Measurements from ENCODE around the gene PLEKHA4. TPM values are rescaled to one million over a fixed set of nuclear protein-coding genes. Genes with fewer than 3 reads are reported as not detected.

Gene PLEKHA4
- total and polyA plus RNA-seq, 9 of the 15 experiments (the other 6 are each of a cell fraction or from before 2014, with no cell fraction given), result 0.07 to 30.8 (median 11.4) TPM

DNA sequence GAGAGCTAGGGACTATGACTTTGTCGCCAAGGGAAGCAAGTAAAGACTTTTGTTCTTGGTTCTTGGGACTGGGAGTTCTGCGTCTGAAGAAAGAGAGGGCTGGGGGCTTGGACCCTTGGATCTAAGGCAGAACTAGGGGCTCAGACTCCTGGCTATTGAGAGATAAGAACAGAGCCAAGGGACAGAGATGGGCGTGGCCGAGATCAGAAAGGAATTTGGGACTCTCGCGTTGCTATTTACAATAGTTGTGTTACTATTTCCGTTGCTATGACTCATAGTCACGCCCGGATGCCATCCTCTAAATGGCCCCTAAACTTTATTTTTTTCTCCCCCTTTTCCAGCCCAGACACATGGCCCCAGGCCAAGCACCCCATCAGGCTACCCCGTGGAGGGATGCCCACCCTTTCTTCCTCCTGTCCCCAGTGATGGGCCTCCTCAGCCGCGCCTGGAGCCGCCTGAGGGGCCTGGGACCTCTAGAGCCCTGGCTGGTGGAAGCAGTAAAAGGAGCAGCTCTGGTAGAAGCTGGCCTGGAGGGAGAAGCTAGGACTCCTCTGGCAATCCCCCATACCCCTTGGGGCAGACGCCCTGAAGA lies 4.6 kb upstream of the PLEKHA4 start (continued):
- TF ChIP-seq JUND (IDR thresholded peaks at IDR 0.05; ENCODE audit: borderline replicate concordance, low read depth, low read length) (peak; percentile 97), JUND (tag; IDR thresholded peaks at IDR 0.05; ENCODE audit: borderline replicate concordance, low read depth, low read length) (peak; percentile 90; the same call in 2 of the 3 replicates), NFXL1 (CRISPR knock-in tag; IDR thresholded peaks at IDR 0.05) (no peak), MEF2D (tag; conservative IDR thresholded peaks at IDR 0.05; ENCODE audit: low read depth) (peak; percentile 70; the same call in 1 of the 2 replicates), XRCC3 (IDR thresholded peaks at IDR 0.05) (no peak), KHSRP (IDR thresholded peaks at IDR 0.05) (no peak), NFIC (IDR thresholded peaks at IDR 0.05) (no peak), ESRRA (IDR thresholded peaks at IDR 0.05; ENCODE audit: borderline replicate concordance, low read depth) (no peak), ATF7 (IDR thresholded peaks at IDR 0.05) (no peak), BACH1 (tag; IDR thresholded peaks at IDR 0.05) (no peak), ZNF124 (CRISPR knock-in tag; IDR thresholded peaks at IDR 0.05) (no peak), JUN (IDR thresholded peaks at IDR 0.05; ENCODE audit: borderline replicate concordance, low read depth, low read length) (peak; percentile 83), JUN (CRISPR knock-in tag; IDR thresholded peaks at IDR 0.05; ENCODE audit: borderline replicate concordance) (peak; percentile 55; the same call in 1 of the 2 replicates), HIVEP1 (CRISPR knock-in tag; IDR thresholded peaks at IDR 0.05) (no peak), CBX2 (IDR thresholded peaks at IDR 0.05; ENCODE audit: insufficient read depth, low read length, poor library complexity, severe bottlenecking) (no peak), SRSF1 (IDR thresholded peaks at IDR 0.05; ENCODE audit: low read depth, low read length) (no peak), ZNF146 (CRISPR knock-in tag; IDR thresholded peaks at IDR 0.05; ENCODE audit: unreplicated experiment) (no peak), TAF7 (tag; IDR thresholded peaks at IDR 0.05) (0 out of 2 replicates have a peak, but pooled peaks have one; percentile 1), ZNF668 (CRISPR knock-in tag; IDR thresholded peaks at IDR 0.05) (no peak), CCAR2 (IDR thresholded peaks at IDR 0.05; ENCODE audit: low read depth, low read length) (no peak), MECOM (CRISPR knock-in tag; IDR thresholded peaks at IDR 0.05) (no peak)
- TF ChIP-seq, protein P1, sequence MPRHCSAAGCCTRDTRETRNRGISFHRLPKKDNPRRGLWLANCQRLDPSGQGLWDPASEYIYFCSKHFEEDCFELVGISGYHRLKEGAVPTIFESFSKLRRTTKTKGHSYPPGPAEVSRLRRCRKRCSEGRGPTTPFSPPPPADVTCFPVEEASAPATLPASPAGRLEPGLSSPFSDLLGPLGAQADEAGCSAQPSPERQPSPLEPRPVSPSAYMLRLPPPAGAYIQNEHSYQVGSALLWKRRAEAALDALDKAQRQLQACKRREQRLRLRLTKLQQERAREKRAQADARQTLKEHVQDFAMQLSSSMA (CRISPR knock-in tag; IDR thresholded peaks at IDR 0.05), result no peak; the same call in 1 of the 2 replicates
- TF ChIP-seq, protein P2, sequence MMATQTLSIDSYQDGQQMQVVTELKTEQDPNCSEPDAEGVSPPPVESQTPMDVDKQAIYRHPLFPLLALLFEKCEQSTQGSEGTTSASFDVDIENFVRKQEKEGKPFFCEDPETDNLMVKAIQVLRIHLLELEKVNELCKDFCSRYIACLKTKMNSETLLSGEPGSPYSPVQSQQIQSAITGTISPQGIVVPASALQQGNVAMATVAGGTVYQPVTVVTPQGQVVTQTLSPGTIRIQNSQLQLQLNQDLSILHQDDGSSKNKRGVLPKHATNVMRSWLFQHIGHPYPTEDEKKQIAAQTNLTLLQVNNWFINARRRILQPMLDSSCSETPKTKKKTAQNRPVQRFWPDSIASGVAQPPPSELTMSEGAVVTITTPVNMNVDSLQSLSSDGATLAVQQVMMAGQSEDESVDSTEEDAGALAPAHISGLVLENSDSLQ (IDR thresholded peaks at IDR 0.05), result no peak
- TF ChIP-seq, protein P3, sequence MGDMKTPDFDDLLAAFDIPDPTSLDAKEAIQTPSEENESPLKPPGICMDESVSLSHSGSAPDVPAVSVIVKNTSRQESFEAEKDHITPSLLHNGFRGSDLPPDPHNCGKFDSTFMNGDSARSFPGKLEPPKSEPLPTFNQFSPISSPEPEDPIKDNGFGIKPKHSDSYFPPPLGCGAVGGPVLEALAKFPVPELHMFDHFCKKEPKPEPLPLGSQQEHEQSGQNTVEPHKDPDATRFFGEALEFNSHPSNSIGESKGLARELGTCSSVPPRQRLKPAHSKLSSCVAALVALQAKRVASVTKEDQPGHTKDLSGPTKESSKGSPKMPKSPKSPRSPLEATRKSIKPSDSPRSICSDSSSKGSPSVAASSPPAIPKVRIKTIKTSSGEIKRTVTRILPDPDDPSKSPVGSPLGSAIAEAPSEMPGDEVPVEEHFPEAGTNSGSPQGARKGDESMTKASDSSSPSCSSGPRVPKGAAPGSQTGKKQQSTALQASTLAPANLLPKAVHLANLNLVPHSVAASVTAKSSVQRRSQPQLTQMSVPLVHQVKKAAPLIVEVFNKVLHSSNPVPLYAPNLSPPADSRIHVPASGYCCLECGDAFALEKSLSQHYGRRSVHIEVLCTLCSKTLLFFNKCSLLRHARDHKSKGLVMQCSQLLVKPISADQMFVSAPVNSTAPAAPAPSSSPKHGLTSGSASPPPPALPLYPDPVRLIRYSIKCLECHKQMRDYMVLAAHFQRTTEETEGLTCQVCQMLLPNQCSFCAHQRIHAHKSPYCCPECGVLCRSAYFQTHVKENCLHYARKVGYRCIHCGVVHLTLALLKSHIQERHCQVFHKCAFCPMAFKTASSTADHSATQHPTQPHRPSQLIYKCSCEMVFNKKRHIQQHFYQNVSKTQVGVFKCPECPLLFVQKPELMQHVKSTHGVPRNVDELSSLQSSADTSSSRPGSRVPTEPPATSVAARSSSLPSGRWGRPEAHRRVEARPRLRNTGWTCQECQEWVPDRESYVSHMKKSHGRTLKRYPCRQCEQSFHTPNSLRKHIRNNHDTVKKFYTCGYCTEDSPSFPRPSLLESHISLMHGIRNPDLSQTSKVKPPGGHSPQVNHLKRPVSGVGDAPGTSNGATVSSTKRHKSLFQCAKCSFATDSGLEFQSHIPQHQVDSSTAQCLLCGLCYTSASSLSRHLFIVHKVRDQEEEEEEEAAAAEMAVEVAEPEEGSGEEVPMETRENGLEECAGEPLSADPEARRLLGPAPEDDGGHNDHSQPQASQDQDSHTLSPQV (IDR thresholded peaks at IDR 0.05), result no peak
- TF ChIP-seq, protein P4, sequence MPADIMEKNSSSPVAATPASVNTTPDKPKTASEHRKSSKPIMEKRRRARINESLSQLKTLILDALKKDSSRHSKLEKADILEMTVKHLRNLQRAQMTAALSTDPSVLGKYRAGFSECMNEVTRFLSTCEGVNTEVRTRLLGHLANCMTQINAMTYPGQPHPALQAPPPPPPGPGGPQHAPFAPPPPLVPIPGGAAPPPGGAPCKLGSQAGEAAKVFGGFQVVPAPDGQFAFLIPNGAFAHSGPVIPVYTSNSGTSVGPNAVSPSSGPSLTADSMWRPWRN (IDR thresholded peaks at IDR 0.05; ENCODE audit: low read depth), result no peak
